Kidney (tissue), 14 donors: ENCODE data around the gene CCM2L. TPM values are rescaled to one million over a fixed set of nuclear protein-coding genes. Genes with fewer than 3 reads are reported as not detected.

Experiments
- DNase-seq, 5 donors: peaks; one replicate each; pipeline ENCODE4 v3.0.0-alpha.2; 2013 to 2020
- FAIRE-seq: peaks from 2 replicates; lab custom pipeline; 2012; peaks lifted over from hg19 to GRCh38; lab: Jason Lieb, UNC
- H3K27ac ChIP-seq, 2 donors: one replicate each; pipeline ENCODE4 v1.7.0; 2013; ENCODE audit warnings: low read depth in 2 of 2, low read length in 2 of 2, inconsistent platforms in 1 of 2
- H3K27me3 ChIP-seq: one replicate; pipeline ENCODE4 v1.7.1; 2013; ENCODE audit warnings: low read length, inconsistent platforms; ENCODE audit not compliant: control insufficient read depth, insufficient read depth
- H3K36me3 ChIP-seq, 3 donors: one replicate each; pipeline versions ENCODE4 v1.7.0 to v1.7.1; 2013; ENCODE audit warnings: low read length in 3 of 3, control low read depth in 1 of 3, inconsistent platforms in 1 of 3; ENCODE audit not compliant: insufficient read depth in 3 of 3, control insufficient read depth in 2 of 3
- H3K4me1 ChIP-seq, 3 donors: one replicate each; pipeline versions ENCODE4 v1.7.0 to v1.7.1; 2013; ENCODE audit warnings: low read length in 3 of 3, inconsistent platforms in 1 of 3, low read depth in 1 of 3; ENCODE audit not compliant: control insufficient read depth in 2 of 3, insufficient read depth in 2 of 3
- H3K4me3 ChIP-seq, 3 donors: one replicate each; pipeline versions ENCODE4 v1.7.0 to v1.8.1; 2013; ENCODE audit warnings: low read length in 3 of 3, control low read depth in 1 of 3, inconsistent platforms in 1 of 3
- H3K9ac ChIP-seq, 3 donors: one replicate each; pipeline versions ENCODE4 v1.7.0 to v1.7.1; 2013; ENCODE audit warnings: low read length in 3 of 3, control low read depth in 1 of 3, inconsistent platforms in 1 of 3
- H3K9me3 ChIP-seq, 3 donors: one replicate each; pipeline versions ENCODE4 v1.7.0 to v1.7.1; 2013; ENCODE audit warnings: low read length in 3 of 3, control low read depth in 1 of 3, inconsistent platforms in 1 of 3; ENCODE audit not compliant: control insufficient read depth in 2 of 3, insufficient read depth in 1 of 3
- CTCF ChIP-seq: IDR thresholded peaks from 3 replicates; pipeline ENCODE4 v1.5.1; 2012; ENCODE audit warnings: mild to moderate bottlenecking, moderate library complexity, borderline replicate concordance; ENCODE audit not compliant: insufficient read depth; ENCODE audit errors: extremely low read depth
- intact Hi-C: fragments of 100-400 bp; cut with DNase I; formaldehyde crosslinking; loops from one replicate; pipeline ENCODE4 v1.11.1; 2022
- polyA plus RNA-seq: library from polyadenylated mRNA; stranded (reverse); fragments of 350-450 nt; fragmentation: Illumina TruSeq; extraction: RNeasy Lipid Tissue Mini Kit (QIAGEN cat#74804); gene quantifications from one replicate; pipeline ENCODE4 v1.2.3, GENCODE V29; 2014; ENCODE audit warnings: low read depth, low replicate concordance; ENCODE audit not compliant: insufficient read depth
- total RNA-seq: library from RNA; stranded (reverse); fragmentation: NEBNext Ultra II Directional; extraction: Animal tissue kit (Norgen Biotek cat#: 25700); gene quantifications from one replicate; pipeline ENCODE4 v1.2.1, GENCODE V29; 2021
- donor health status: control.
- donor health status: control.
- donor health status: control.
- donor health status: control.
- donor health status: control.
- donor health status: DM: yes; HTN: yes; CAD: no.
- donor health status: Normal renal cell carcinoma (clear cell type).

CCM2L gene
- total and polyA plus RNA-seq, 2 donors from 2014 or later = 9.9 to 13.8 TPM

DNA sequence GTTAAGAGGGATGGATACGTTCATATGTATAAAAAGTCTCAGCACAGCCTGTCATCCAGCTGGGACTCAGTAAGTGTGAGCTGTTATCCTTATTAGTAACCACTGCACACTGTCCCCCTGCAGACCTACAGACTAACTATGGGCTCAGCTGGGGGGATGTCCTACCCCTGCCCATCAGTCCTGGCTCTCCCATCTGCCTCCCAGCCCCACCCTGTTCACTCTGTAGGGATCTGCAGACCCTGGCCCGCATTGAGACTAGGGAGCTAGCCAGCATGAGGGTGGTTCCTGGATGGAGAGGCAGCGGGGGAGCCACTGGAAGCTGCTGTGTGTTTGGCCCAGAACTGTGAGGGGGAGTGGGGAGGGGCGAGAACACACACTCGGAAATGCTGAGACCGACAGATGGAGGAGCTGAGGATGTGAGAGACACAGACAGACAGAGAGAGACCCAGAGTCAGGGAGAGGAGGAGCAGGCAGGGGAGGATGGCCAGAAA is 25.2 kb upstream of the CCM2L start:
- Histone ChIP-seq H3K27me3 (no peaks in the 10 kb centered on the region), H3K9me3 (no peaks in the 10 kb centered on the region), H3K36me3 (no peaks in the 10 kb centered on the region), H3K27ac (no peak overlapping the region), H3K4me3 (no peak overlapping the region), H3K9ac (no peak overlapping the region), H3K4me1 (no peaks in the 10 kb centered on the region)
- no peak for FAIRE-seq
- intact Hi-C loops = no loop called here
- DNase-seq = peak in 3 of 5 donors; percentile 31 to 65 (median 45)
- TF ChIP-seq CTCF = no peak

- H3K9me3 ChIP-seq = no peaks in the 10 kb centered on the region
- H3K4me3 ChIP-seq = no peak overlapping the region
- no peak for TF ChIP-seq CTCF
- no peak overlapping the region for H3K9ac ChIP-seq
- H3K27ac ChIP-seq = no peak overlapping the region
- DNase-seq (no peak), FAIRE-seq (no peak)
- H3K36me3 ChIP-seq = no peaks in the 10 kb centered on the region
- intact Hi-C loops = no loop called here
- no peaks in the 10 kb centered on the region for H3K4me1 ChIP-seq
- no peaks in the 10 kb centered on the region for H3K27me3 ChIP-seq
Measured at GRCh38 chr20:31987744-31988143, 22.5 kb upstream of the CCM2L start.

DNA sequence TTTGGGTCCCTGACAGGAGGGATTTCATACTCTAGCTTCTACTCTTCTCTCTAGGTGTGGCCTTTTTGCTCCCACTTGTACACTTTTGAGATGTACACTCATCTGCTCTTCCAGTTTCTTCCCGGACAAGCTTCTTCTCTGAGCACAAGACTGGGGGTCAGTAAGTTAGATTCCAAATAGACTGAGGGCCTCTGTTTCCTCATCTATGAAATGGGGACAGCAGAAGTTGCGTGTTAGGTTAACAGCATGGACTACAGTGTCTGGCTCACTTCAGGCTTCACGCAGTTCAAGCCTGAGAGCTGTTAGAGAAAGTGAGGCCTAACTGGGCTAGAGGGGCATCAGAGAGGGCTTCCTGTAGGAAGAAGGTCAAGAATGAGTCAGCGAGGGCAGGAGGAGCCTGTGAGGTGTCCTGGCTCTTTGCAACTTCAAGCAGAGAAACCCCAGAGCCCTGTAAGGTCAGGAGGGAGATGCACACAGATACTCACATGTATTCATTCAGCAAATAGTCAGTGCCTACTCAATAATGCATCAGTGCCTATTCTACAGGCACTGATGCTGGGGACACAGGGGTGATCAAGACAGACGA is 21.7 kb upstream of the CCM2L start:
- DNase-seq (no peak), FAIRE-seq (no peak)
- H3K36me3 ChIP-seq = no peaks in the 10 kb centered on the region
- TF ChIP-seq CTCF = no peak
- no peak overlapping the region for H3K9ac ChIP-seq
- no peaks in the 10 kb centered on the region for H3K4me1 ChIP-seq
- no peak overlapping the region for H3K4me3 ChIP-seq
- intact Hi-C loops = no loop called here
- H3K27ac ChIP-seq = no peak overlapping the region
- no peaks in the 10 kb centered on the region for H3K27me3 ChIP-seq
- H3K9me3 ChIP-seq = no peaks in the 10 kb centered on the region

- no peak for FAIRE-seq
- DNase-seq = no peak
- Histone ChIP-seq H3K9ac (no peak overlapping the region), H3K4me3 (no peak overlapping the region), H3K27ac (no peak overlapping the region), H3K9me3 (no peaks in the 10 kb centered on the region), H3K36me3 (no peaks in the 10 kb centered on the region), H3K27me3 (peaks cover 3% of the 10 kb centered on the region), H3K4me1 (no peaks in the 10 kb centered on the region)
- TF ChIP-seq CTCF = no peak
- intact Hi-C loops = no loop called here
Measured at GRCh38 chr20:31989030-31989645, 21.1 kb upstream of the CCM2L start.
